Measurements from ENCODE around the gene NBPF15. TPM values are rescaled to one million over a fixed set of nuclear protein-coding genes. Genes with fewer than 3 reads are reported as not detected.
"Not testable (repeated sequence)": the region's sequence is repeated elsewhere in the genome, so short reads cannot be mapped to it uniquely, and the experiment has no call there.

Gene NBPF15
- total RNA-seq, 4 donors from 2014 or later, result 10.8 to 32.0 (median 16.5) TPM

DNA sequence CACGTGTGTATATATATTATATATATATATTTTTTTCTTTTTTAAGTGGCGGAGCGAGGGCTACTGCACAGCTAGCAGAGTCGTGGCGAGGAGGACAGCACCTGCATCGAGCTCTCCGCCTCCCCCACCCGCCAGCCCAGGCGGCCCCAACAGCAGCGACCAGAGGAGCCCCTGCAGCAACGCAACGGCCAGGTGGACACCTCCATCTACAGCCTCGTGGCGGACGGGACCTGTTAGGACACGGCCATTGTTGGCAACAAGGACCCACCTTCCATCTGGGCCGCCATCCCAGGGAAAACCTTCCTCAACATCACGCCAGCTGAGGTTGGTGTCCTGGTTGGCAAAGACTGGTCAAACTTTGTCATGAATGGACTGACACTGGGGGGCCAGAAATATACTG lies 19.1 kb downstream of the NBPF15 start:
- H3K4me3 ChIP-seq; DNase-seq; H3K9me3 ChIP-seq; in situ Hi-C loops (cut with MboI; ENCODE audit: low pct_ligation_motif_present in 1 of 4, low pct_unique_long_range_greater_than_20kb in 1 of 4, low sequenced_read_pairs in 3 of 4); H3K36me3 ChIP-seq; H3K27ac ChIP-seq; intact Hi-C loops (cut with DNase I; ENCODE audit: low total_unique reads); H3K27me3 ChIP-seq; H3K4me1 ChIP-seq: not testable (repeated sequence)
- 87 to 95% methylated on average over 3 to 17 of the region's 18 CpGs for WGBS, 2 donors (ENCODE audit: low coverage in 1 of 2)

DNA sequence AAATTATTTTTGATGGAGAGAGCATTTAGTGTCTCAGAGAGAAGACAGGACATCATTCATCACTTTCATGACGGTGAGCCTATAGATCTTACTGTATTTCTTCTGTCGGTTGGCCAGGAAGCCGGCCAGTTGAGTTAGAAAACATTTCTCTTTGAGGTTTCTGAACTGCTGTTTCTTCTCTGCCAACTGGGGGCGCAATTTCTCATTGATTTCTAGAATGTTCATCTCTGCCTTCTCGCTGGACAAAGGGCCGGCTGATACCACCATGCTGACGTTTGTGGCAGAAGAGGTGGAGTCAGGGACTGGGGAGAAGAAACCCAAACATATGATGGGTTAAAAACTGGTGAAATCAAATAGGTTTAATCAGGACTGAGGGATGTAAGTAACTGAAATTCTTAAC lies 21.7 kb downstream of the NBPF15 start:
- H3K27ac ChIP-seq; DNase-seq; in situ Hi-C loops (cut with MboI; ENCODE audit: low pct_ligation_motif_present in 1 of 4, low pct_unique_long_range_greater_than_20kb in 1 of 4, low sequenced_read_pairs in 3 of 4); H3K36me3 ChIP-seq; H3K27me3 ChIP-seq; H3K4me1 ChIP-seq; H3K4me3 ChIP-seq; H3K9me3 ChIP-seq; intact Hi-C loops (cut with DNase I; ENCODE audit: low total_unique reads): not testable (repeated sequence)
- 58 to 60% methylated on average over 1 to 6 of the region's 7 CpGs for WGBS, 2 donors (ENCODE audit: low coverage in 1 of 2)

DNA sequence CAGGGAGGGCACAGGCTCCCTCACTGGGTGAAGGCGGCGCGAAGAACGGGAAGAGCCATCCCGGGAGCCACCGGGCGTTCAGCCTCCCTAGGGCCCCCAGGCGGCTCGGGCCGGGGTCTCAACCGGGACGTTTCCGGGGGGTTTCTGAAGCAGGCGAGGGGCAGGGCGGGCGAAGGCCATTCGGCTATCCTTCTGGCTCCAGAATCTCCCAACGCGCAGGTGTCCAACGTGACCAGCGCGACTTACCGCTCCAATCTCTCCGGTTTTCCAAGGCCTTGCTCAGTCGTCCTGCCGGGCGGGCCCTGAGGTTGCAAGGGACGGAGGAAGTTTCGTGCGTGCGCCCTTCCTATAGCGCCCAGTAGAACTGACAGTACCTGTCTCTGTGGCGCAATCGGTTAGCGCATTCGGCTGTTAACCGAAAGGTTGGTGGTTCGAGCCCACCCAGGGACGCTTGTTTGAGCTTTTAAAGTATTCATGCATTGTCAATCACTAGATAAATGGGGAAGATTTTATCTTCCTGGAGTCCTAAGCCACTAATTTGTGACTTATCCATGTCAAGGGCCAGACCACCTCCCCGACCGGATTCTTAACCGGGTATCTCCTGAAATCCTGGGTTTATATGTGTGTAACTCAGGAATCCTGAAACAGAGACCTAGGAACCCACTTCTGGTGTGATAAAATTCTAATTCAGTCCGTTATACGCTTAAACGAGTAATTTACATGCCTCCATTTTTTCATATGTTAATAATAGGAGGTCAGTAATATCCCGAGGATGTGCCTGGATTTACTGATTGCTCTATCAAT lies 42.4 kb downstream of the NBPF15 start:
- intact Hi-C loops (cut with DNase I; ENCODE audit: low total_unique reads); H3K27me3 ChIP-seq; in situ Hi-C loops (cut with MboI; ENCODE audit: low pct_ligation_motif_present in 1 of 4, low pct_unique_long_range_greater_than_20kb in 1 of 4, low sequenced_read_pairs in 3 of 4); H3K9me3 ChIP-seq; H3K4me1 ChIP-seq; H3K36me3 ChIP-seq: not testable (repeated sequence)
- TF ChIP-seq, protein P1, sequence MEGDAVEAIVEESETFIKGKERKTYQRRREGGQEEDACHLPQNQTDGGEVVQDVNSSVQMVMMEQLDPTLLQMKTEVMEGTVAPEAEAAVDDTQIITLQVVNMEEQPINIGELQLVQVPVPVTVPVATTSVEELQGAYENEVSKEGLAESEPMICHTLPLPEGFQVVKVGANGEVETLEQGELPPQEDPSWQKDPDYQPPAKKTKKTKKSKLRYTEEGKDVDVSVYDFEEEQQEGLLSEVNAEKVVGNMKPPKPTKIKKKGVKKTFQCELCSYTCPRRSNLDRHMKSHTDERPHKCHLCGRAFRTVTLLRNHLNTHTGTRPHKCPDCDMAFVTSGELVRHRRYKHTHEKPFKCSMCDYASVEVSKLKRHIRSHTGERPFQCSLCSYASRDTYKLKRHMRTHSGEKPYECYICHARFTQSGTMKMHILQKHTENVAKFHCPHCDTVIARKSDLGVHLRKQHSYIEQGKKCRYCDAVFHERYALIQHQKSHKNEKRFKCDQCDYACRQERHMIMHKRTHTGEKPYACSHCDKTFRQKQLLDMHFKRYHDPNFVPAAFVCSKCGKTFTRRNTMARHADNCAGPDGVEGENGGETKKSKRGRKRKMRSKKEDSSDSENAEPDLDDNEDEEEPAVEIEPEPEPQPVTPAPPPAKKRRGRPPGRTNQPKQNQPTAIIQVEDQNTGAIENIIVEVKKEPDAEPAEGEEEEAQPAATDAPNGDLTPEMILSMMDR (IDR thresholded peaks at IDR 0.05), result peak in 1 of 5 experiments; percentile 23
- Histone ChIP-seq H3K4me3 (peak overlapping the region; percentile 32 to 55 (median 46)), H3K27ac (peak overlapping the region; percentile 55 to 85 (median 73))
- peak; percentile 63 for DNase-seq
- 6% methylated on average over 35 of the region's 46 CpGs; no CpG with 5 or more reads in 1 of the 2 donors for WGBS, 2 donors (ENCODE audit: low coverage in 1 of 2)

DNA sequence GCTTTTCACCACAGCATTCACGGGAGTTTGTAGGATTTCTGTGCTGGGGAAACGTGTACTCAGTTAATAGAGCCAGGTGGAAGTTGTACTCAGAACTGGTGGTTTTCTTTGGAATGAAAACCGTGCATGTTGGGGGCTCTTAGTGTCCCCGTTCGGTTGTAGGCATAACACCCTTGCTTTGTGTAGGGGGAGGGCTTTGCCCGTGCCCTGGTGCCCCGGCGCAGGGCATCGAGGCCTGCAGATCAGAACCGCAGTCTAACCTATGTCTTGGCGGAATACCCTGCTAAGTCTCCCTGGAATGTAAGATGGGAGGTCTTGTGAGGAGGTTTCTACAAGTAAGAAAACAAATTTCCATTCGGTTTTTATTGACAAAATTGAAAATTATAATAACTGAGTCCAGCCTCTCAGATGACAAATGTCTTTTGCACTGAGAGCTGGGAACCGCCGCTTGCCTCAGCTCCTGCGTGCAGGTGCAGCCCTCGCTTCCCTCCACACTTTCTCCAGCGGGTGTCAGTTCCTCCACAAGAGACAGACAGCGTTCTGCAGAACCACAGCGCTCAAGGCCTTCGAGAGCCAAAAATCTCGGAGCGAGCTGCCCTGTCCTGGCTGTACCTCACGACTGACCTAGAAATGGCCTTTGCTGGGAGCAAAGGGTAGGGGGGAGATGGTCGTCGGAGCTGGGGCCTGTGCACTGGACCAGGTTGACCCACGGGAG lies 47.9 kb downstream of the NBPF15 start:
- peak overlapping the region; percentile 84 to 87 (median 86) for H3K27ac ChIP-seq
- H3K9me3 ChIP-seq; H3K4me1 ChIP-seq; H3K36me3 ChIP-seq; intact Hi-C loops (cut with DNase I; ENCODE audit: low total_unique reads); in situ Hi-C loops (cut with MboI; ENCODE audit: low pct_ligation_motif_present in 1 of 4, low pct_unique_long_range_greater_than_20kb in 1 of 4, low sequenced_read_pairs in 3 of 4); DNase-seq; H3K27me3 ChIP-seq: not testable (repeated sequence)
- peak overlapping the region in 3 of 4 donors; percentile 36 to 60 (median 40) for H3K4me3 ChIP-seq
- WGBS, 2 donors (ENCODE audit: low coverage in 1 of 2), result 37% methylated on average over 9 of the region's 26 CpGs; no CpG with 5 or more reads in 1 of the 2 donors

DNA sequence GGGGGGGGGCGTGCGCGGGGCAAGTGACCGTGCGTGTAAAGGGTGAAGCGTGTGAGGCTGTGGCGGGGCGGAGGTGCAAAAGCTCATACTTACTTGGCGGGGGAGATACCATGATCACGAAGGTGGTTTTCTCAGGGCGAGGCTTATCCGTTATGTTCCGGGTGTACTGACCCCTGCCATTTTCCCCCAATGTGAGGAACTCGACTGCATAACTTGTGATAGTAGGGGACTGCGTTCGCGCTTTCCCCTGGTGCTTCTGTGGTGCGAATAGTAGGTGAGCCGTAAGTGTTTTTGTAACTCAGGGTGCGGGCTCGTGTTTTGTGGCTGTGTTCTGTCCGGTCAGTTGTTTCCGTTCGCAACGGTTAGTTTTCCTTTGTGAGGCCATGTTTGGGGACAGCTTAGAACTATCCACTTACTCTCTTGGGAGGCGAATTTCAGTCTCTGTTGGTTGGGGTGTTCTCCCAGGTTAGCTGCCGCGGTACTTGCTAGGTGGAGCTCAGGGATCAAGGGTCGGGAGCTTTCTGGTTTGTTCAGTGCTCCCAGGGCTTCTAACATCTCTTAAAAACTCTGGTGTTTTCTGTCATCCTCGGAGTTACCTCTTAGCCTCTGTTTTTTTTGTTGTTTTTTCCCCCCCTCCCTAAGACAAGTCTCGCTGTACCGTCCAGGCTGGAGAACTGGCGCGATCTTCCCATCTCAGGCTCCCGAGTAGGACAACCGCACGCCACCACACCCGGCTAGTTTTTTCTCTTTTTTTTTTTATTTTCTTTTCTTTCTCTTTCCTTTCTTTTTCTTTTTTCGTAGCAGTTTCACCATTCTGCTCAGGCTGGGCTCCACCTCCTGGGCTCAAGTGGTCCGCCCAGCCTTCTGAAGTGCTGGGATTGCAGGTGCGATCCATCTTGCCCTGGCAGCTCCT lies 48.7 kb downstream of the NBPF15 start:
- 0 to 1% methylated on average over 10 to 32 of the region's 41 CpGs for WGBS, 2 donors (ENCODE audit: low coverage in 1 of 2)
- TF ChIP-seq POLR2A (IDR thresholded peaks at IDR 0.05) (peak; percentile 98), POLR2AphosphoS5 (IDR thresholded peaks at IDR 0.05) (peak; percentile 93 to 99 (median 98))
- peak; percentile 91 for DNase-seq
- peak overlapping the region; percentile 31 to 60 (median 38) for H3K4me3 ChIP-seq
- intact Hi-C loops (cut with DNase I; ENCODE audit: low total_unique reads); H3K36me3 ChIP-seq; H3K9me3 ChIP-seq; H3K27me3 ChIP-seq; in situ Hi-C loops (cut with MboI; ENCODE audit: low pct_ligation_motif_present in 1 of 4, low pct_unique_long_range_greater_than_20kb in 1 of 4, low sequenced_read_pairs in 3 of 4); H3K4me1 ChIP-seq: not testable (repeated sequence)
- peak overlapping the region; percentile 84 to 87 (median 86) for H3K27ac ChIP-seq

DNA sequence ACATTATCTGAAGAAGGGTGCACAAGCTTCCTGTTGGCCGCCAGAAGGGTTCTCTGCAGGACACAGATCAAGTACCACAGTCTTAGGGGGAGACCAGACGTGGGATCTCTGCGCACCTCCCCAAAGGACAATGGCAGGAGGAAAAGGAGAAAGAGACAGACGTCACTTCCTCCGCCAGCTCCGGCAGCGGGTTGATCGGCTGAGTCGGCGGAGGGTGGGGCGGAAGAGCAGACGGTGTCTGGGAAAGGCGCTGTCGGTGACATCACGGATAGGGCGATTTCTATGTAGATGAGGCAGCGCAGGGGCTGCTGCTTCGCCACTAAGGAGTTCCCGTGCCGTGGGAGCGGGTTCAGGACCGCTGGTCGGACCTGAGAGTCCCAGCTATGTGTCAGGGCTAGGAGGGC lies 49.4 kb downstream of the NBPF15 start:
- Histone ChIP-seq H3K27ac (peak overlapping the region; percentile 84 to 87 (median 86)), H3K4me3 (peak overlapping the region in 3 of 4 donors; percentile 36 to 60 (median 40))
- peak; percentile 89 for DNase-seq
- H3K4me1 ChIP-seq; H3K9me3 ChIP-seq; intact Hi-C loops (cut with DNase I; ENCODE audit: low total_unique reads); H3K27me3 ChIP-seq; H3K36me3 ChIP-seq; in situ Hi-C loops (cut with MboI; ENCODE audit: low pct_ligation_motif_present in 1 of 4, low pct_unique_long_range_greater_than_20kb in 1 of 4, low sequenced_read_pairs in 3 of 4): not testable (repeated sequence)
- WGBS, 2 donors (ENCODE audit: low coverage in 1 of 2), result 4% methylated on average over 20 of the region's 23 CpGs; no CpG with 5 or more reads in 1 of the 2 donors
- peak in 1 of 3 donors; percentile 2 for TF ChIP-seq POLR2AphosphoS5 (IDR thresholded peaks at IDR 0.05)

DNA sequence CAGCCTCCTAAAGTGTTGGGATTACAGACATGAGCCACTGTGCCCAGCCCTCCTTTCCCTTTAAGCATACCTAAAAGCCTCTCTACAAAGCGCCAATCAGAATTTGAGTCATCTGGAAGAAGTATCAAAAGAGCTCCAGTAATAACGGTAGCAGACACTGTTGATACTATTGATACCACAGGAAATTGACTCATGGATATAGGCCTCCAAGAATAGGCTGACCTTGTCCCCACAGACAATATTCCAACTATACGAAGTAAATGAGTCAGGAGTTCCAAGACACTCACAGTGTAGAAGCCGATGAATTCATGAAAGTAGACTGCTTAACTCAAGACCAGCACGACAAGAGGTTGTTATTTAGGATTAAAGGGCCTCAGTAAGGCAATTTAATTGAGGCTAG lies 58.7 kb downstream of the NBPF15 start:
- intact Hi-C loops (cut with DNase I; ENCODE audit: low total_unique reads); in situ Hi-C loops (cut with MboI; ENCODE audit: low pct_ligation_motif_present in 1 of 4, low pct_unique_long_range_greater_than_20kb in 1 of 4, low sequenced_read_pairs in 3 of 4); DNase-seq; H3K36me3 ChIP-seq; H3K4me1 ChIP-seq; H3K27ac ChIP-seq; H3K9me3 ChIP-seq; H3K4me3 ChIP-seq; H3K27me3 ChIP-seq: not testable (repeated sequence)
- WGBS, 2 donors (ENCODE audit: low coverage in 1 of 2), result 63% methylated on average over 3 of the region's 5 CpGs; no CpG with 5 or more reads in 1 of the 2 donors

DNA sequence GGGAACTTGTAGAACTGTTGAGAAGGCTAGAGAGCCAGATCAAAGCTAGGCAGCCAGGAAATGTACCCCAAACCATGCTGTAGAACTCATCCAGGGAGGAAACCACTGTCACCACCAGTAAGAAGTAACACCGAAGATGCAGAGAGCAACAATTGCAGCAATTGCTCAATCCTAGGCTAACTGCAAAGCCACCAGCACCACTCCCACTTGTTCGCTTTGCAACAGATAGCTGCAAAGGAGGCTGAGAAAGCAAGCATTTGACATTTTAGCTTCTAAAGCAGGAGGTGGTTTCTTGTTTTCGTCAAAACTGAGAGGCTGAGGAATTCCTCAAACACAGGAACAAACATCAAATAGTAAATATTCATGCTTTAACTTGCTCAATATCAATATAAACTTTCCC lies 89.8 kb downstream of the NBPF15 start:
- WGBS, 2 donors (ENCODE audit: low coverage in 1 of 2), result no CpG with 5 or more reads among the region's 3 CpGs

More for the DNA sequence above, 89.8 kb downstream of the NBPF15 start:
- H3K27me3 ChIP-seq; H3K4me1 ChIP-seq; H3K36me3 ChIP-seq; intact Hi-C loops (cut with DNase I; ENCODE audit: low total_unique reads); in situ Hi-C loops (cut with MboI; ENCODE audit: low pct_ligation_motif_present in 1 of 4, low pct_unique_long_range_greater_than_20kb in 1 of 4, low sequenced_read_pairs in 3 of 4); H3K9me3 ChIP-seq; DNase-seq; H3K27ac ChIP-seq; H3K4me3 ChIP-seq: not testable (repeated sequence)

Data from transverse colon (tissue), 4 donors.